Measurements from ENCODE around the gene ZYX. TPM values are rescaled to one million over a fixed set of nuclear protein-coding genes. Genes with fewer than 3 reads are reported as not detected.

ZYX gene
- total and polyA plus RNA-seq, 2 of the 13 experiments (the other 11 are each of a cell fraction or from before 2014, with no cell fraction given) = 9.9 to 13.7 TPM

DNA sequence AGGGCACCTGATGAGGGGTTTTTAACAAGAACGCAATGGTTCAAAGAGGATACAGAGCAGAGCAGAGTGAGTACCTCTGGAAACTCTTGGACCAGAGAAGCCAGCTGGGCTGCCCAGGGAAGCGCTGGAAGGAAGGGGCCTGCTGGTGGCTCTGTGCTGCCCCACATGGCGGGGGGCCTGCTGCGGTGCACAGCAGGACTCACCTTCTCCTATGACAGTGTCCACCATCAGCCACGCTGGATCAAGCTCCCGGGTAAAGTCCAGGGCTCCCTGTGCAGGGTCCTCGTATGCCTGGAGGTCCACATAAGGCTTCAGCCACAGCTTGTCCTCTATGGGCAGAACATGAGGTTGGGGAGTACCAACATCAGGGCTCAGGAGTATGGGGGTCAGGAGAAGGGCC, 15.0 kb downstream of the ZYX start:
- no peak overlapping the region for H2AFZ ChIP-seq (ENCODE audit: low read length)
- 37% methylated on average over 5 of the region's 7 CpGs for WGBS (ENCODE audit: low lambda C conversion rate)
- no peaks in the 10 kb centered on the region for H3K9me3 ChIP-seq (ENCODE audit: low read length)
- peak overlapping the region; percentile 78 for H3K4me2 ChIP-seq (ENCODE audit: low read depth, low read length)
- peak overlapping the region in 1 of 3 experiments; percentile 47; a peak in 2 of 6 replicates for H3K4me3 ChIP-seq (replicated peaks in 1 of 3; ENCODE audit: insufficient read depth in 1 of 3, low read depth in 2 of 3, low read length in 3 of 3)
- POLR2A ChIA-PET = interaction anchor here (1.1 to 2.5 kb wide), 8 partner anchors 9 to 133 kb away, joined by 3 to 24 read pairs (median 8); partner anchors contain the start of genes CASP2, EPHA1 and GSTK1
- H3K27me3 ChIP-seq (ENCODE audit: control insufficient read depth in 1 of 2, insufficient read depth in 2 of 2, low read length in 2 of 2) = no peaks in the 10 kb centered on the region
- peaks cover 0 to 3% of the 10 kb centered on the region in 2 experiments; a peak in 1 of 5 replicates for H3K36me3 ChIP-seq (replicated peaks in 1 of 2; ENCODE audit: control insufficient read depth in 1 of 2, insufficient read depth in 2 of 2, low read length in 2 of 2)
- no peak for TF ChIP-seq ZNF776 (CRISPR knock-in tag; IDR thresholded peaks at IDR 0.05)
- 0 out of 2 replicates have a peak, but pooled peaks have one; percentile 28 for TF ChIP-seq CTCF (CRISPR knock-in tag; IDR thresholded peaks at IDR 0.05)
- 0 out of 2 replicates have a peak, but pooled peaks have one; percentile 12 for TF ChIP-seq ZNF558 (CRISPR knock-in tag; IDR thresholded peaks at IDR 0.05; ENCODE audit: borderline replicate concordance)
- TF ChIP-seq ZBTB4 (CRISPR knock-in tag; IDR thresholded peaks at IDR 0.05; ENCODE audit: borderline replicate concordance) = peak; percentile 67; the same call in 1 of the 2 replicates
- no peak for TF ChIP-seq ZNF572 (CRISPR knock-in tag; IDR thresholded peaks at IDR 0.05)
- 0 out of 2 replicates have a peak, but pooled peaks have one; percentile 14 for TF ChIP-seq ZNF550 (CRISPR knock-in tag; IDR thresholded peaks at IDR 0.05; ENCODE audit: borderline replicate concordance)
- TF ChIP-seq ZSCAN31 (CRISPR knock-in tag; IDR thresholded peaks at IDR 0.05; ENCODE audit: low read depth) = 0 out of 2 replicates have a peak, but pooled peaks have one; percentile 21
- TF ChIP-seq, protein P1, sequence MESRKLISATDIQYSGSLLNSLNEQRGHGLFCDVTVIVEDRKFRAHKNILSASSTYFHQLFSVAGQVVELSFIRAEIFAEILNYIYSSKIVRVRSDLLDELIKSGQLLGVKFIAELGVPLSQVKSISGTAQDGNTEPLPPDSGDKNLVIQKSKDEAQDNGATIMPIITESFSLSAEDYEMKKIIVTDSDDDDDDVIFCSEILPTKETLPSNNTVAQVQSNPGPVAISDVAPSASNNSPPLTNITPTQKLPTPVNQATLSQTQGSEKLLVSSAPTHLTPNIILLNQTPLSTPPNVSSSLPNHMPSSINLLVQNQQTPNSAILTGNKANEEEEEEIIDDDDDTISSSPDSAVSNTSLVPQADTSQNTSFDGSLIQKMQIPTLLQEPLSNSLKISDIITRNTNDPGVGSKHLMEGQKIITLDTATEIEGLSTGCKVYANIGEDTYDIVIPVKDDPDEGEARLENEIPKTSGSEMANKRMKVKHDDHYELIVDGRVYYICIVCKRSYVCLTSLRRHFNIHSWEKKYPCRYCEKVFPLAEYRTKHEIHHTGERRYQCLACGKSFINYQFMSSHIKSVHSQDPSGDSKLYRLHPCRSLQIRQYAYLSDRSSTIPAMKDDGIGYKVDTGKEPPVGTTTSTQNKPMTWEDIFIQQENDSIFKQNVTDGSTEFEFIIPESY (CRISPR knock-in tag; IDR thresholded peaks at IDR 0.05) = peak; percentile 63
- no peak for TF ChIP-seq TBX3 (IDR thresholded peaks at IDR 0.05; ENCODE audit: borderline replicate concordance)
- peak; percentile 47; the same call in 1 of the 2 replicates for TF ChIP-seq MAX (IDR thresholded peaks at IDR 0.05)
- 0 out of 2 replicates have a peak, but pooled peaks have one; percentile 6 for TF ChIP-seq ESRRA (CRISPR knock-in tag; IDR thresholded peaks at IDR 0.05; ENCODE audit: low read depth)
- peak; percentile 82; the same call in 1 of the 2 replicates for TF ChIP-seq ZNF768 (CRISPR knock-in tag; IDR thresholded peaks at IDR 0.05)
- peak; percentile 68 for TF ChIP-seq HNF4A (CRISPR knock-in tag; IDR thresholded peaks at IDR 0.05)
- 0 out of 2 replicates have a peak, but pooled peaks have one; percentile 28 for TF ChIP-seq ZNF619 (CRISPR knock-in tag; IDR thresholded peaks at IDR 0.05)
- DNase-seq (ENCODE audit: low spot score) (no peak), FAIRE-seq (no peak), ATAC-seq (peak; percentile 45)
- no TSS peak for BruUV-seq (replicated peaks)
- no peaks in the 10 kb centered on the region for H3K79me2 ChIP-seq (ENCODE audit: insufficient read depth, low read length)
- peak overlapping the region; percentile 66 for H3K27ac ChIP-seq (ENCODE audit: extremely low read length, insufficient read depth, low read length)
- H4K20me1 ChIP-seq (ENCODE audit: insufficient read depth, low read length) = no peaks in the 10 kb centered on the region
- intact Hi-C loops (cut with micrococcal nuclease; ENCODE audit: unreplicated experiment) (no loop called here), in situ Hi-C loops (cut with HindIII; ENCODE audit: extremely low pct_ligation_motif_present, low pct_unique_long_range_greater_than_20kb) (loop anchor here (25.0 kb wide), 1 partner anchor 516 kb away; the partner anchor contains the start of gene TCAF1)
- peaks cover 60% of the 10 kb centered on the region for H3K4me1 ChIP-seq (ENCODE audit: insufficient read depth, low read length)
- peak overlapping the region; percentile 27; the same call in 1 of the 2 replicates for H3K9ac ChIP-seq (ENCODE audit: insufficient read depth, low read depth, low read length)
- CTCF ChIA-PET (ENCODE audit: low intra/inter-chr PET ratio, low total read pairs) = no interaction called here

Measured in HepG2 (cell line).